Kidney (tissue), 14 donors: Measurements from ENCODE around the gene ACAA2. TPM values are rescaled to one million over a fixed set of nuclear protein-coding genes. Genes with fewer than 3 reads are reported as not detected.
"Not testable (repeated sequence)": the region's sequence is repeated elsewhere in the genome, so short reads cannot be mapped to it uniquely, and the experiment has no call there.

ENCODE experiments used
- DNase-seq, 5 donors: peaks; one replicate each; pipeline ENCODE4 v3.0.0-alpha.2; 2013 to 2020
- FAIRE-seq: peaks from 2 replicates; lab custom pipeline; 2012; peaks lifted over from hg19 to GRCh38; lab: Jason Lieb, UNC
- H3K27ac ChIP-seq, 2 donors: one replicate each; pipeline ENCODE4 v1.7.0; 2013; ENCODE audit warnings: low read depth in 2 of 2, low read length in 2 of 2, inconsistent platforms in 1 of 2
- H3K27me3 ChIP-seq: one replicate; pipeline ENCODE4 v1.7.1; 2013; ENCODE audit warnings: low read length, inconsistent platforms; ENCODE audit not compliant: control insufficient read depth, insufficient read depth
- H3K36me3 ChIP-seq, 3 donors: one replicate each; pipeline versions ENCODE4 v1.7.0 to v1.7.1; 2013; ENCODE audit warnings: low read length in 3 of 3, control low read depth in 1 of 3, inconsistent platforms in 1 of 3; ENCODE audit not compliant: insufficient read depth in 3 of 3, control insufficient read depth in 2 of 3
- H3K4me1 ChIP-seq, 3 donors: one replicate each; pipeline versions ENCODE4 v1.7.0 to v1.7.1; 2013; ENCODE audit warnings: low read length in 3 of 3, inconsistent platforms in 1 of 3, low read depth in 1 of 3; ENCODE audit not compliant: control insufficient read depth in 2 of 3, insufficient read depth in 2 of 3
- H3K4me3 ChIP-seq, 3 donors: one replicate each; pipeline versions ENCODE4 v1.7.0 to v1.8.1; 2013; ENCODE audit warnings: low read length in 3 of 3, control low read depth in 1 of 3, inconsistent platforms in 1 of 3
- H3K9ac ChIP-seq, 3 donors: one replicate each; pipeline versions ENCODE4 v1.7.0 to v1.7.1; 2013; ENCODE audit warnings: low read length in 3 of 3, control low read depth in 1 of 3, inconsistent platforms in 1 of 3
- H3K9me3 ChIP-seq, 3 donors: one replicate each; pipeline versions ENCODE4 v1.7.0 to v1.7.1; 2013; ENCODE audit warnings: low read length in 3 of 3, control low read depth in 1 of 3, inconsistent platforms in 1 of 3; ENCODE audit not compliant: control insufficient read depth in 2 of 3, insufficient read depth in 1 of 3
- intact Hi-C: fragments of 100-400 bp; cut with DNase I; formaldehyde crosslinking; loops from one replicate; pipeline ENCODE4 v1.11.1; 2022
- polyA plus RNA-seq: library from polyadenylated mRNA; stranded (reverse); fragments of 350-450 nt; fragmentation: Illumina TruSeq; extraction: RNeasy Lipid Tissue Mini Kit (QIAGEN cat#74804); gene quantifications from one replicate; pipeline ENCODE4 v1.2.3, GENCODE V29; 2014; ENCODE audit warnings: low read depth, low replicate concordance; ENCODE audit not compliant: insufficient read depth
- total RNA-seq: library from RNA; stranded (reverse); fragmentation: NEBNext Ultra II Directional; extraction: Animal tissue kit (Norgen Biotek cat#: 25700); gene quantifications from one replicate; pipeline ENCODE4 v1.2.1, GENCODE V29; 2021
- TF ChIP-seq, protein P1 (sequence below): IDR thresholded peaks from 3 replicates; pipeline ENCODE4 v1.5.1; 2012; ENCODE audit warnings: mild to moderate bottlenecking, moderate library complexity, borderline replicate concordance; ENCODE audit not compliant: insufficient read depth; ENCODE audit errors: extremely low read depth
- donor health status: control.
- donor health status: control.
- donor health status: control.
- donor health status: control.
- donor health status: control.
- donor health status: DM: yes; HTN: yes; CAD: no.
- donor health status: Normal renal cell carcinoma (clear cell type).

ACAA2 gene
- total and polyA plus RNA-seq, 2 donors from 2014 or later = 115 to 566 TPM

- Histone ChIP-seq H3K27me3 (no peaks in the 10 kb centered on the region), H3K36me3 (peaks cover 8 to 25% (median 12%) of the 10 kb centered on the region in 3 donors), H3K4me3 (peak overlapping the region in 2 of 3 donors; percentile 2 to 38), H3K9me3 (no peaks in the 10 kb centered on the region), H3K9ac (no peak overlapping the region), H3K27ac (no peak overlapping the region), H3K4me1 (peaks cover 0 to 12% (median 2%) of the 10 kb centered on the region in 3 donors)
- DNase-seq (no peak), FAIRE-seq (no peak)
- TF ChIP-seq, protein P1, sequence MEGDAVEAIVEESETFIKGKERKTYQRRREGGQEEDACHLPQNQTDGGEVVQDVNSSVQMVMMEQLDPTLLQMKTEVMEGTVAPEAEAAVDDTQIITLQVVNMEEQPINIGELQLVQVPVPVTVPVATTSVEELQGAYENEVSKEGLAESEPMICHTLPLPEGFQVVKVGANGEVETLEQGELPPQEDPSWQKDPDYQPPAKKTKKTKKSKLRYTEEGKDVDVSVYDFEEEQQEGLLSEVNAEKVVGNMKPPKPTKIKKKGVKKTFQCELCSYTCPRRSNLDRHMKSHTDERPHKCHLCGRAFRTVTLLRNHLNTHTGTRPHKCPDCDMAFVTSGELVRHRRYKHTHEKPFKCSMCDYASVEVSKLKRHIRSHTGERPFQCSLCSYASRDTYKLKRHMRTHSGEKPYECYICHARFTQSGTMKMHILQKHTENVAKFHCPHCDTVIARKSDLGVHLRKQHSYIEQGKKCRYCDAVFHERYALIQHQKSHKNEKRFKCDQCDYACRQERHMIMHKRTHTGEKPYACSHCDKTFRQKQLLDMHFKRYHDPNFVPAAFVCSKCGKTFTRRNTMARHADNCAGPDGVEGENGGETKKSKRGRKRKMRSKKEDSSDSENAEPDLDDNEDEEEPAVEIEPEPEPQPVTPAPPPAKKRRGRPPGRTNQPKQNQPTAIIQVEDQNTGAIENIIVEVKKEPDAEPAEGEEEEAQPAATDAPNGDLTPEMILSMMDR = no peak
- intact Hi-C loops = no loop called here
Observed at GRCh38 chr18:49788327-49788898, 24.9 kb downstream of the ACAA2 start.

- Histone ChIP-seq H3K27me3 (no peaks in the 10 kb centered on the region), H3K4me1 (peaks cover 0 to 12% (median 2%) of the 10 kb centered on the region in 3 donors), H3K9me3 (no peaks in the 10 kb centered on the region), H3K36me3 (peaks cover 5 to 19% (median 8%) of the 10 kb centered on the region in 3 donors), H3K9ac (no peak overlapping the region), H3K27ac (no peak overlapping the region), H3K4me3 (no peak overlapping the region)
- DNase-seq (no peak), FAIRE-seq (no peak)
- intact Hi-C loops = no loop called here
- TF ChIP-seq, protein P1 = no peak
Observed at GRCh38 chr18:49786019-49786720, 27.2 kb downstream of the ACAA2 start.

DNA sequence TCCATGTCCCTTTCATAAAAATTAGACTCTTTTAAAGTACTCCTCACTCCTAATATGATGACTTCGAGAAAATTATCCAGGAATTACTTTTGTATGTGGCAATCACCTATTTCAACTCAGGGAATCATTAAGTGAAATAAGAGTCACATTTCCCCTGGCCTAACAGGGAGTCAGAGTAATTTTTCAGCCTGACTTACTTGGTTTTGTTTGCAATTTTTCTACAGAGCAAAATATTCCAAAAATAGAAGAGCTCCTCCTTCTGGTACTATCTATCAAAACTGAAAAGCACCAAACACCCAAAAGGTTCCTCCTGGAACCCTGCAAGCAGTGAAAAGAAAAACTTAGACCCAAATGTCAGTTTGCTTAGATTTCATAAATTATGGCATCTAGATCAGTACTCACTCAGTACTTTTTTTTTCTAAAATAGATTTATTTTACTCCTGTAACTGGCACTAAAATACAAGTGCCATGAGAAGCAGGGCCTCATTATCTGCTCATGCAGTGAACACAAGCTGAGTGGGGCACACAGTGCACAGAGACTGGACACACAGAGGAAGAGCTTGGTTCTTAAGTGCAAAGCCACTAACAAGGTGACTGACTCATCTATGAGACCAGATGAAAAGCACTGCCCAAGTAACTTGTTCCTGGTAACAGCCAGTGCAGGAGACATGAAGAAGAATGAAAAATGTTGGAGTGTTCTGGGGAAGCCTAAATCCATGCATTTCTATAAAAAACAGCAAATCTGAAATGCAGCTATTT is 28.7 kb downstream of the ACAA2 start:
- Histone ChIP-seq H3K4me1 (peaks cover 0 to 7% (median 2%) of the 10 kb centered on the region in 3 donors), H3K36me3 (peaks cover 0 to 14% (median 12%) of the 10 kb centered on the region in 3 donors), H3K9ac (no peak overlapping the region), H3K27me3 (no peaks in the 10 kb centered on the region), H3K4me3 (no peak overlapping the region), H3K9me3 (no peaks in the 10 kb centered on the region), H3K27ac (no peak overlapping the region)
- no peak for FAIRE-seq
- TF ChIP-seq, protein P1 = peak; percentile 8
- DNase-seq = no peak
- intact Hi-C loops = no loop called here

GRCh38 chr18:49783631-49784030 is 29.7 kb downstream of the ACAA2 start:
- H3K27ac ChIP-seq, H3K4me3 ChIP-seq, DNase-seq, intact Hi-C loops, H3K27me3 ChIP-seq, H3K9me3 ChIP-seq, H3K4me1 ChIP-seq, FAIRE-seq, H3K9ac ChIP-seq: not testable (repeated sequence)
- H3K36me3 ChIP-seq = peaks cover 0 to 18% (median 12%) of the 10 kb centered on the region in 3 donors
